HEK293T (cell line): Measurements from ENCODE around the gene NTPCR.
"Not testable (repeated sequence)": the region's sequence is repeated elsewhere in the genome, so short reads cannot be mapped to it uniquely, and the experiment has no call there.

Experiments used
- CTCF ChIA-PET: fragments of 350-600 bp; formaldehyde crosslinking; extraction: SDS; loops from one replicate; lab custom pipeline; 2021; ENCODE audit warnings: antibody characterized with exemption, inconsistent platforms; lab: Yijun Ruan, JAX
- POLR2A ChIA-PET: fragments of 350-600 bp; formaldehyde crosslinking; extraction: SDS; loops from one replicate; lab custom pipeline; 2020; ENCODE audit warnings: antibody characterized with exemption, inconsistent platforms; lab: Yijun Ruan, JAX
- DNase-seq: peaks from one replicate; pipeline ENCODE4 v3.0.0; 2012; ENCODE audit warnings: mixed read lengths; ENCODE audit errors: extremely low spot score
- ARNT ChIP-seq: fragments of 450-650 bp; IDR thresholded peaks from 2 replicates; pipeline ENCODE4 v1.6.1; 2017; ENCODE audit warnings: mild to moderate bottlenecking
- BHLHE40 ChIP-seq: fragments of 450-650 bp; IDR thresholded peaks from 2 replicates; pipeline ENCODE4 v1.6.1; 2016; ENCODE audit warnings: mild to moderate bottlenecking, moderate library complexity, borderline replicate concordance
- CTBP1 ChIP-seq: fragments of 450-650 bp; IDR thresholded peaks from 2 replicates; pipeline ENCODE4 v1.6.1; 2016; ENCODE audit warnings: borderline replicate concordance
- ELF4 ChIP-seq: fragments of 450-650 bp; IDR thresholded peaks from 2 replicates; pipeline ENCODE4 v1.6.1; 2017; ENCODE audit warnings: antibody characterized with exemption
- FOXA1 ChIP-seq: fragments of 450-650 bp; IDR thresholded peaks from 2 replicates; pipeline ENCODE4 v1.6.1; 2016; ENCODE audit warnings: mild to moderate bottlenecking
- FOXK2 ChIP-seq: fragments of 450-650 bp; IDR thresholded peaks from 2 replicates; pipeline ENCODE4 v1.6.1; 2016; ENCODE audit warnings: mild to moderate bottlenecking
- FOXM1 ChIP-seq: fragments of 450-650 bp; IDR thresholded peaks from 2 replicates; pipeline ENCODE4 v1.6.1; 2017; ENCODE audit warnings: mild to moderate bottlenecking, borderline replicate concordance
- HDGF ChIP-seq: fragments of 450-650 bp; IDR thresholded peaks from 2 replicates; pipeline ENCODE4 v1.6.1; 2017; ENCODE audit warnings: antibody characterized with exemption, borderline replicate concordance
- L3MBTL2 ChIP-seq: fragments of 450-650 bp; conservative IDR thresholded peaks from 2 replicates; pipeline ENCODE4 v1.6.1; 2016; ENCODE audit warnings: mild to moderate bottlenecking
- LEF1 ChIP-seq: fragments of 450-650 bp; IDR thresholded peaks from 2 replicates; pipeline ENCODE4 v1.6.1; 2017; ENCODE audit warnings: mild to moderate bottlenecking, borderline replicate concordance
- NFRKB ChIP-seq: fragments of 450-650 bp; IDR thresholded peaks from 2 replicates; pipeline ENCODE4 v1.6.1; 2016; ENCODE audit warnings: mild to moderate bottlenecking, moderate library complexity
- PKNOX1 ChIP-seq: fragments of 450-650 bp; IDR thresholded peaks from 2 replicates; pipeline ENCODE4 v1.6.1; 2016
- SP1 ChIP-seq: fragments of 450-650 bp; IDR thresholded peaks from 2 replicates; pipeline ENCODE4 v1.6.1; 2017
- SUZ12 ChIP-seq: fragments of 450-650 bp; IDR thresholded peaks from 2 replicates; pipeline ENCODE4 v1.6.1; 2016; ENCODE audit warnings: mild to moderate bottlenecking
- TARDBP ChIP-seq: fragments of 450-650 bp; IDR thresholded peaks from 2 replicates; pipeline ENCODE4 v1.6.1; 2016
- ZNF384 ChIP-seq: fragments of 450-650 bp; IDR thresholded peaks from 2 replicates; pipeline ENCODE4 v1.6.1; 2016

Gene NTPCR

GRCh38 chr1:232906441-232906840 lies 44.0 kb upstream of the NTPCR start:
- DNase-seq = no peak
- POLR2A ChIA-PET = no interaction called here
- CTCF ChIA-PET = no interaction called here
- no peak for TF ChIP-seq LEF1
- TF ChIP-seq FOXM1 = no peak
- TF ChIP-seq SUZ12 = no peak
- TF ChIP-seq ZNF384 = no peak
- no peak for TF ChIP-seq ARNT
- no peak for TF ChIP-seq SP1
- no peak for TF ChIP-seq TARDBP
- TF ChIP-seq FOXA1 = no peak
- TF ChIP-seq HDGF = no peak
- no peak for TF ChIP-seq NFRKB
- no peak for TF ChIP-seq PKNOX1
- no peak for TF ChIP-seq BHLHE40
- TF ChIP-seq FOXK2 = no peak
- no peak for TF ChIP-seq L3MBTL2
- no peak for TF ChIP-seq ELF4
- TF ChIP-seq CTBP1 = no peak

GRCh38 chr1:232908831-232909230 lies 41.6 kb upstream of the NTPCR start:
- ChIA-PET POLR2A (no interaction called here), CTCF (no interaction called here)
- peak; percentile 29; the same call in 1 of the 2 replicates for TF ChIP-seq PKNOX1
- TF ChIP-seq ELF4 = no peak
- no peak for DNase-seq

- no peak for DNase-seq
- CTCF ChIA-PET = no interaction called here
- POLR2A ChIA-PET = no interaction called here
- no peak for TF ChIP-seq ARNT
- TF ChIP-seq FOXM1 = no peak
- no peak for TF ChIP-seq BHLHE40
- TF ChIP-seq CTBP1 = no peak
- no peak for TF ChIP-seq ELF4
- no peak for TF ChIP-seq LEF1
- no peak for TF ChIP-seq L3MBTL2
- TF ChIP-seq TARDBP = no peak
- TF ChIP-seq FOXK2 = no peak
- no peak for TF ChIP-seq SUZ12
Measured at GRCh38 chr1:232909752-232910151, 40.7 kb upstream of the NTPCR start.

GRCh38 chr1:232911027-232911599 lies 39.3 kb upstream of the NTPCR start:
- TF ChIP-seq FOXK2 = no peak
- no peak for TF ChIP-seq FOXA1
- no peak for TF ChIP-seq LEF1
- TF ChIP-seq L3MBTL2 = no peak
- no peak for TF ChIP-seq ARNT
- no peak for TF ChIP-seq SP1
- TF ChIP-seq HDGF = no peak
- CTCF ChIA-PET = no interaction called here
- no peak for DNase-seq
- POLR2A ChIA-PET = no interaction called here

GRCh38 chr1:232912845-232913580 lies 37.4 kb upstream of the NTPCR start:
- TF ChIP-seq FOXK2 = no peak
- no peak for TF ChIP-seq BHLHE40
- no peak for TF ChIP-seq NFRKB
- no peak for TF ChIP-seq PKNOX1
- no peak for TF ChIP-seq ELF4
- TF ChIP-seq CTBP1 = no peak
- TF ChIP-seq LEF1 = no peak
- no peak for TF ChIP-seq ZNF384
- TF ChIP-seq FOXA1 = no peak
- no peak for TF ChIP-seq TARDBP
- ChIA-PET CTCF (interaction anchor here (0.8 kb wide), 1 partner anchor 33 kb away, joined by 7 read pairs; no protein-coding TSS in a partner anchor), POLR2A (no interaction called here)
- no peak for DNase-seq

- DNase-seq, CTCF ChIA-PET, POLR2A ChIA-PET: not testable (repeated sequence)
Measured at GRCh38 chr1:232914271-232914670, 36.1 kb upstream of the NTPCR start.

GRCh38 chr1:232915212-232915611 lies 35.2 kb upstream of the NTPCR start:
- ChIA-PET CTCF (no interaction called here), POLR2A (no interaction called here)
- TF ChIP-seq NFRKB (no peak), L3MBTL2 (no peak), HDGF (no peak), PKNOX1 (no peak), FOXA1 (no peak)
- no peak for DNase-seq
